Transverse colon (tissue), 4 donors: ENCODE measurements around the gene LRRC37A. TPM values are rescaled to one million over a fixed set of nuclear protein-coding genes. Genes with fewer than 3 reads are reported as not detected.
A peak's percentile ranks its signal among the peaks of the same experiment; 100 is the strongest.
"Not testable (repeated sequence)": the region's sequence is repeated elsewhere in the genome, so short reads cannot be mapped to it uniquely, and the experiment has no call there.

Experiments
- DNase-seq: peaks from one replicate; pipeline ENCODE4 v3.0.0-alpha.2; 2019
- H3K27ac ChIP-seq, 4 donors: fragments of 200-600 bp; sonication (generic); 2 replicates each; pipeline ENCODE4 v1.5.1; 2016 to 2018; ENCODE audit warnings: inconsistent platforms in 4 of 4
- H3K27me3 ChIP-seq: fragments of 200-600 bp; sonication (generic); 2 replicates; pipeline ENCODE4 v1.5.1; 2017; ENCODE audit warnings: inconsistent platforms
- H3K36me3 ChIP-seq, 4 donors: fragments of 200-600 bp; sonication (generic); 2 replicates each; pipeline ENCODE4 v1.5.1; 2017 to 2019; ENCODE audit warnings: inconsistent platforms in 4 of 4
- H3K4me1 ChIP-seq, 4 donors: fragments of 200-600 bp; sonication (generic); 2 replicates each; pipeline ENCODE4 v1.5.1; 2017 to 2020; ENCODE audit warnings: inconsistent platforms in 4 of 4
- H3K4me3 ChIP-seq, 4 donors: fragments of 200-600 bp; sonication (generic); 1 replicate in 1 of 4; 2 replicates in 3 of 4; pipeline versions ENCODE4 v1.5.1 to v1.6.1; 2017 to 2019; ENCODE audit warnings: inconsistent platforms in 4 of 4
- H3K9me3 ChIP-seq, 2 donors: fragments of 200-600 bp; sonication (generic); 2 replicates each; pipeline ENCODE4 v1.5.1; 2017 to 2019; ENCODE audit warnings: inconsistent platforms in 2 of 2
- WGBS, 2 donors: methylation state at CpG; one replicate each; pipeline ENCODE4 v1.1.5; 2018; ENCODE audit warnings: low coverage in 1 of 2; 5-methylcytosine and 5-hydroxymethylcytosine counted together
- in situ Hi-C, 4 donors: fragments of 200-750 bp; cut with MboI; loops; one replicate each; pipeline versions ENCODE4 v1.15.0 to v1.15.1; 2017; ENCODE audit warnings: low sequenced_read_pairs in 3 of 4, low pct_ligation_motif_present in 1 of 4, low pct_unique_long_range_greater_than_20kb in 1 of 4
- intact Hi-C: fragments of 100-400 bp; cut with DNase I; formaldehyde crosslinking; loops from one replicate; pipeline ENCODE4 v1.15.1; 2023; ENCODE audit warnings: low total_unique reads
- total RNA-seq, 4 donors: library from RNA; depleted of rRNA; stranded (reverse); fragments of >200 nt; gene quantifications; one replicate each; pipeline ENCODE4 v1.1.0, GENCODE V29; 2016
- TF ChIP-seq, protein P1 (sequence below), 5 experiments: fragments of 200-600 bp in 3 of 5; fragments of 450-650 bp in 2 of 5; sonication (generic) in 3 of 5; IDR thresholded peaks; 1 replicate in 2 of 5; 2 replicates in 3 of 5; pipeline ENCODE4 v1.5.1; 2016 to 2017; ENCODE audit warnings: antibody characterized with exemption in 5 of 5, inconsistent platforms in 3 of 5, mild to moderate bottlenecking in 2 of 5, moderate library complexity in 1 of 5

LRRC37A gene
- 1 to 10 TPM; 1.1 to 7.0 (median 2.5) TPM for total RNA-seq

DNA sequence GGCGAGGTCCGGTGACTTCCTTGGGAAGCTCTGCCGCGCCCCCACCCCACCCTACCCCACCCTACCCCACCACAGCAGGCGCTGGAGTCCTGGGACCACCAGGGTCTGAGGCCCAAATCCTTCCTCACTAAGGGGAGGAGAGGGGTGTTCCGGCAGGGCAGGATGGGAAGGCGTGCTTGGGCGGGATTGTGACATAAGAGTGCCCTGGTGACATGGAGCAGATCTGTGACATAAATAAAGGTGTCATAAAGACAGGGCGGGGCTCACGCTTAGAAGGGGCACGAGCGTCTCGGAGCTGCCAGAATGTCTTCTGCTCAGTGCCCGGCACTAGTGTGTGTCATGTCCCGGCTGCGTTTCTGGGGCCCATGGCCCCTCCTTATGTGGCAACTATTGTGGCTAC lies at the start of gene LRRC37A:
Gene LRRC37A, plus strand, starts transcription at position 301 of the 400 bp plus-strand sequence. Its CDS starts 3 bp downstream, at position 304.
- no CpG with 5 or more reads among the region's 16 CpGs for WGBS, 2 donors
- DNase-seq, H3K4me1 ChIP-seq, intact Hi-C loops, H3K27me3 ChIP-seq, in situ Hi-C loops, H3K9me3 ChIP-seq, H3K36me3 ChIP-seq, H3K4me3 ChIP-seq, H3K27ac ChIP-seq: not testable (repeated sequence)

DNA sequence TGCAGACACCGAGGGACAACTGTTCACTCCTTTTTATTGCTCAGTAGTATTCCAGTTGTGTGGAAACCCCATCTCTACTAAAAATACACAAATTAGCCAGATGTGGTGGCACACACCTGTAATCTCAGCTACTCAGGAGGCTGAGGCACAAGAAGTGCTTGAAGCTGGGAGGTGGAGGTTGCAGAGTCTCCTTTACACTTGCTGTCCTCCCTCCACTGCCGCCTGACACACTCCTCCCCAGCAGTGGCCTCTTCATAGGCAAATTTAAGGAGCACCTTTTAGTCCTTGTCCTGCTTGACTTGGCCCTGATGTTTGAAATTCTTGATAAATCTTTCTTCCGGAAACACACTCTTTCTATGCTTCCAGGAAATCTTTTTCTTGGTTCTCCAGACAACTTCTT lies 45.8 kb upstream of the LRRC37A start:
- 87 to 95% methylated on average over 2 to 3 of the region's 3 CpGs for WGBS, 2 donors
- in situ Hi-C loops, H3K27me3 ChIP-seq, H3K9me3 ChIP-seq, H3K27ac ChIP-seq, H3K4me1 ChIP-seq, intact Hi-C loops, H3K36me3 ChIP-seq, H3K4me3 ChIP-seq, DNase-seq: not testable (repeated sequence)

DNA sequence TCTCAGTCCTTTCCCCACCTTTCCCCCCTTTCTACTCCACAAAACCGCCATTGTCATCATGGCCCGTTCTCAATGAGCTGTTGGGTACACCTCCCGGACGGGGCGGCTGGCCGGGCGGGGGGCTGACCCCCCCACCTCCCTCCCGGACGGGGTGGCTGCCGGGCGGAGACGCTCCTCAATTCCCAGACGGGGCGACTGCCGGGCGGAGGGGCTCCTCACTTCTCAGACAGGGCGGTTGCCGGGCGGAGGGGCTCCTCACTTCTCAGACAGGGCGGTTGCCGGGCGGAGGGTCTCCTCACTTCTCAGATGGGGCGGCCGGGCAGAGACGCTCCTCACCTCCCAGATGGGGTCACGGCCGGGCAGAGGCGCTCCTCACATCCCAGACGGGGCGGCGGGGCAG lies 42.1 kb upstream of the LRRC37A start:
- intact Hi-C loops, H3K36me3 ChIP-seq, H3K4me1 ChIP-seq, H3K9me3 ChIP-seq, DNase-seq, H3K27ac ChIP-seq, H3K4me3 ChIP-seq, H3K27me3 ChIP-seq: not testable (repeated sequence)
- WGBS, 2 donors = 88% methylated on average over 18 of the region's 31 CpGs; no CpG with 5 or more reads in 1 of the 2 donors
- in situ Hi-C loops = loop anchor here in 3 of 4 donors (25.0 kb wide), 1 partner anchor 666 kb away; no protein-coding TSS in a partner anchor

DNA sequence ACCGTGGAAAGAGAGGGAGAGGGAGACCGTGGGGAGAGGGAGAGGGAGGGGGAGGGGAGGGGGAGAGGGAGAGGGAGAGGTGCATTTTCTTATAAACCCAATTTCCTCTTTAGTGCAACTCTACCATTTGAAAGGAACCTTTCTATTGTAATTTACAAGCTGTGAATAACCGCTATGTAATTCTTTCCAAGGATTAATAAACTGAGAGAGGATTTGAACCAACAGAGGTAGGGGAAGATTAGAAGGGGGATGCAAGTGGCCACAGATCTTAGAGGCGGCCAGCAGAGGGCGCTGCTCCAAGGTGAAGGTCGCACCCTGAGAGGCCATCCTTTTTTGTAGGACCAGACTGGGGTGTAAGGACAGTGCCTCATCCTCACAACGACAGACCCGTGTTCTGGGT lies 41.2 kb upstream of the LRRC37A start:
- H3K36me3 ChIP-seq, H3K4me1 ChIP-seq, H3K27me3 ChIP-seq, intact Hi-C loops, H3K4me3 ChIP-seq, H3K9me3 ChIP-seq, H3K27ac ChIP-seq: not testable (repeated sequence)
- 14 to 29% methylated on average over 3 to 6 of the region's 8 CpGs for WGBS, 2 donors
- TF ChIP-seq, protein P1, sequence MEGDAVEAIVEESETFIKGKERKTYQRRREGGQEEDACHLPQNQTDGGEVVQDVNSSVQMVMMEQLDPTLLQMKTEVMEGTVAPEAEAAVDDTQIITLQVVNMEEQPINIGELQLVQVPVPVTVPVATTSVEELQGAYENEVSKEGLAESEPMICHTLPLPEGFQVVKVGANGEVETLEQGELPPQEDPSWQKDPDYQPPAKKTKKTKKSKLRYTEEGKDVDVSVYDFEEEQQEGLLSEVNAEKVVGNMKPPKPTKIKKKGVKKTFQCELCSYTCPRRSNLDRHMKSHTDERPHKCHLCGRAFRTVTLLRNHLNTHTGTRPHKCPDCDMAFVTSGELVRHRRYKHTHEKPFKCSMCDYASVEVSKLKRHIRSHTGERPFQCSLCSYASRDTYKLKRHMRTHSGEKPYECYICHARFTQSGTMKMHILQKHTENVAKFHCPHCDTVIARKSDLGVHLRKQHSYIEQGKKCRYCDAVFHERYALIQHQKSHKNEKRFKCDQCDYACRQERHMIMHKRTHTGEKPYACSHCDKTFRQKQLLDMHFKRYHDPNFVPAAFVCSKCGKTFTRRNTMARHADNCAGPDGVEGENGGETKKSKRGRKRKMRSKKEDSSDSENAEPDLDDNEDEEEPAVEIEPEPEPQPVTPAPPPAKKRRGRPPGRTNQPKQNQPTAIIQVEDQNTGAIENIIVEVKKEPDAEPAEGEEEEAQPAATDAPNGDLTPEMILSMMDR (IDR thresholded peaks at IDR 0.05) = peak; percentile 51 to 65 (median 56)
- DNase-seq = peak; percentile 53
- in situ Hi-C loops = loop anchor here in 3 of 4 donors (25.0 kb wide), 1 partner anchor 666 kb away; no protein-coding TSS in a partner anchor

DNA sequence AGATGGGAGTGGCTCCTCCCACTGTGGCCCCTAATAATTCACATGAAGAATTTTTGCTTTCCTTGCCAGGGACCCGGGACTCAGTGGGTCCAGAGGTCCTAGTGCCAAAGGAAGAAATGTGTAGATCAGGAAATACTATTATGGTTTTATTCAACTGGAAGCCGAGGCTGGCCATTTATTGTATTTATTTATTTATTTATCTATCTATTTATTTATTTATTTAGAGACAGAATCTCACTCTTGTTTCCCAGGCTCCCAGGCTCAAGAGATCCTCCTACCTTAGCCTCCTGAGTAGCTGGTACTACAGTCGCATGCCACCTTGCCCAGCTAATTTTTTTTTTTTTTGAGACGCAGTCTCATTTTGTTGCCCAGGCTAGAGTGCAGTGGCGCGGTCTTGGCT lies 40.7 kb upstream of the LRRC37A start:
- H3K4me3 ChIP-seq, DNase-seq, H3K36me3 ChIP-seq, H3K9me3 ChIP-seq, H3K4me1 ChIP-seq, H3K27me3 ChIP-seq, intact Hi-C loops, H3K27ac ChIP-seq: not testable (repeated sequence)
- in situ Hi-C loops = loop anchor here in 3 of 4 donors (25.0 kb wide), 1 partner anchor 667 kb away; no protein-coding TSS in a partner anchor
- WGBS, 2 donors = 85 to 94% methylated on average over 3 to 5 of the region's 6 CpGs

DNA sequence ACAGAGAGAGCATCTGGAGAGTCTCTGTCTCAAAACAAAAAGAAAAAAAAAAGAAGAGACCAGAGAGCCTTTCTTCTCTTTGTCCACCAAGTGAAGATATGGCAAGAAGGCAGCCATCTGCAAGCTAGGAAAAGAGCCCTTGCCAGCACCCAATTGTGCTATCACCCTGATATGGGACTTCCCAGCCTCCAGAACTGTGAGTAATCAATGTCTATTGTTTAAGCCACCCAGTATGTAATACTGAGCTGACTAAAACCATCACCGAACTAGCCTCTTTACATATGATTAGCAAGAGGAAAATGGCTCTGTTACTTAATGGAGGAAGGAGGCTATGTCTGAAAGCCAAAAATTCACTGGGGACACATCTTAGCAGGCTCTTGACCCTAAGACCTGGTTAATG lies 38.6 kb upstream of the LRRC37A start:
- H3K4me1 ChIP-seq, H3K4me3 ChIP-seq, H3K27me3 ChIP-seq, DNase-seq, H3K36me3 ChIP-seq, H3K27ac ChIP-seq, intact Hi-C loops, H3K9me3 ChIP-seq: not testable (repeated sequence)
- WGBS, 2 donors = 76% methylated on average over 1 of the region's 1 CpG; no CpG with 5 or more reads in 1 of the 2 donors
- in situ Hi-C loops = loop anchor here in 3 of 4 donors (25.0 kb wide), 1 partner anchor 669 kb away; no protein-coding TSS in a partner anchor

DNA sequence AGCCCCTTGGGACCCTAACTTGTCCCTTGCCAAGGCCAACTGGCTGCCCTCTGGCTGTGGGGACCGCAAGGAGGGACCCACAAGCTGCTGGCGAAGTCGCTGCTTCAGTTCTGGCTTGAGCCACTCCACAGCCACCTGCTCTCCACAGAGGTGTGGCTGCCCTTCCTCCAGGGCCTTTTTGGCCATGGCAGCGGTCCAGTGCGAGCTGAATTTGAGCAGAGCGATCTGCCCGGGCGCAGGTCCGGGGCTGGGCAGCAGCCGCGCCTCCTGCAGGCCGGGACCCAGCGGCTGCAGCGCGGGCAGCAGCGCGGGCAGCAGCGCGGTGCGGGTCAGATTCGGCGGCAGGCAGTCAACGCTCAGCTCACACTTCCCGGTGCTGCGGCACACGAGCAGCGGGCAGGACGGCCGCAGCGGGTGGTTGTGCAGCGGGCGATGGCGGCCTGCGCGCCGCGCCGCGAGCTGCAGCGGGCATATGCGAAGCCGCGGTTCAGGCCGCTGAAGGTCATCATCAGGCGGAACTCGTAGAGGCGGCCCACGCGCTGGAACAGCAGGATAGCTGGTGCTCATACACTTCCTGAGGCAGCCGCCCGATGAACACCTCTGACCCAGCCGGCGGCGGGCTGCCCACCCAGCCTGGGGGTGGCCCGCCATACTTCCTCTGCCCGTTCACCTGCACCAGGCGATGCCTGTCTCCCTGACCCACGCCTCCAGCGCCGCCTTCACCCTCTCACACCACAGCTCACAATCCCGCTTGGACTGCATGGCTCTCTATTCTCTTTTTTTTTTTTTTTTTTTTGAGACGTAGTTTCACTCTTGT lies 34.9 kb upstream of the LRRC37A start:
- WGBS, 2 donors = 0 to 7% methylated on average over 1 to 15 of the region's 62 CpGs
- H3K27ac ChIP-seq, H3K36me3 ChIP-seq, H3K9me3 ChIP-seq, H3K4me1 ChIP-seq, intact Hi-C loops, H3K27me3 ChIP-seq: not testable (repeated sequence)
- in situ Hi-C loops = loop anchor here in 3 of 4 donors (25.0 kb wide), 1 partner anchor 673 kb away; no protein-coding TSS in a partner anchor
- TF ChIP-seq, protein P1 (IDR thresholded peaks at IDR 0.05) = peak in 1 of 5 experiments; percentile 8
- DNase-seq = peak; percentile 19
- H3K4me3 ChIP-seq = peak overlapping the region in 3 of 4 donors; percentile 22 to 52 (median 33)
